GM12865 (cell line): ENCODE results near the gene GNRHR.

Experiments used
- DNase-seq: peaks from one replicate; pipeline ENCODE4 v3.0.0; 2010; ENCODE audit warnings: low read depth
- H3K4me3 ChIP-seq: 2 replicates; pipeline ENCODE4 v1.5.1; 2011; ENCODE audit warnings: mild to moderate bottlenecking, low read depth, low read length, control low read depth
- TF ChIP-seq, protein P1 (sequence below): IDR thresholded peaks from 2 replicates; pipeline ENCODE4 v1.5.1; 2011; ENCODE audit warnings: low read length, control low read depth, low read depth, inconsistent platforms; ENCODE audit not compliant: insufficient read depth; ENCODE audit errors: missing control alignments

The GNRHR gene

DNA sequence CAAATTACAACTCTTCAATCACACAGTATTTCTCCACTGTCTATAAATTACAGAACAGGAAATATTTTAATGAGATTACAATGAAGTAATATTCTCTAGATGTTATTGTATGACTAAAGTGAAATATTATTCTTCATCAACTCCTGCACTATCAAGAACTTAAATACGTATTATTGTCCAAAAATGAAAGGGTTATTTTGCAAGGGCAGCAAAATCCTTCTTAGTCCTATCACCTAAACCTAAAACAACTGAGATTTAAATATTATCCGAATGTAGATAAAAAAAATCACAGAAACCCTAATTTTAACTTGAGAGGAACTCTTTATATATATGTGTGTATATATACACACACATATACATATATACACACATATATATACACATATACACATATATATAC is 58.1 kb downstream of the GNRHR start:
- no peak overlapping the region for H3K4me3 ChIP-seq
- DNase-seq = no peak
- TF ChIP-seq, protein P1, sequence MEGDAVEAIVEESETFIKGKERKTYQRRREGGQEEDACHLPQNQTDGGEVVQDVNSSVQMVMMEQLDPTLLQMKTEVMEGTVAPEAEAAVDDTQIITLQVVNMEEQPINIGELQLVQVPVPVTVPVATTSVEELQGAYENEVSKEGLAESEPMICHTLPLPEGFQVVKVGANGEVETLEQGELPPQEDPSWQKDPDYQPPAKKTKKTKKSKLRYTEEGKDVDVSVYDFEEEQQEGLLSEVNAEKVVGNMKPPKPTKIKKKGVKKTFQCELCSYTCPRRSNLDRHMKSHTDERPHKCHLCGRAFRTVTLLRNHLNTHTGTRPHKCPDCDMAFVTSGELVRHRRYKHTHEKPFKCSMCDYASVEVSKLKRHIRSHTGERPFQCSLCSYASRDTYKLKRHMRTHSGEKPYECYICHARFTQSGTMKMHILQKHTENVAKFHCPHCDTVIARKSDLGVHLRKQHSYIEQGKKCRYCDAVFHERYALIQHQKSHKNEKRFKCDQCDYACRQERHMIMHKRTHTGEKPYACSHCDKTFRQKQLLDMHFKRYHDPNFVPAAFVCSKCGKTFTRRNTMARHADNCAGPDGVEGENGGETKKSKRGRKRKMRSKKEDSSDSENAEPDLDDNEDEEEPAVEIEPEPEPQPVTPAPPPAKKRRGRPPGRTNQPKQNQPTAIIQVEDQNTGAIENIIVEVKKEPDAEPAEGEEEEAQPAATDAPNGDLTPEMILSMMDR = no peak

DNA sequence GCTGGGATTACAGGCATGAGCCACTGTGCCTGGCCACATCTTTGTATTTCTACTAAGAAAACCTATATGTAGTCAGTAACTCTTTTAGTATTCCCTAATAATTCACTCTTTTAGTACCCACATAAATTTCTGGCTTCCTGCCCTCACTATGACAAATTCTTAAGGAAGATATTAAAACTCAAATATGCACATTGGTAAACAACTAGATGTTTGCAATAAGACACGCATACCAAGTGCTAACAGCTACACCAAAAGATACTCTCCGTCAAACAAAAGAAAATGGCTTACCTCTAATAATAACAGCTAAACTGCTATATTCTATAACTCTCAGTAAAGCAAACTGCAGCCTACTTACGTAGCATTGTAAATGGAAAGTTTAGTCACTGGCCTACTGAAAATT is 59.5 kb downstream of the GNRHR start:
- no peak overlapping the region for H3K4me3 ChIP-seq
- TF ChIP-seq, protein P1 = no peak
- DNase-seq = no peak

DNA sequence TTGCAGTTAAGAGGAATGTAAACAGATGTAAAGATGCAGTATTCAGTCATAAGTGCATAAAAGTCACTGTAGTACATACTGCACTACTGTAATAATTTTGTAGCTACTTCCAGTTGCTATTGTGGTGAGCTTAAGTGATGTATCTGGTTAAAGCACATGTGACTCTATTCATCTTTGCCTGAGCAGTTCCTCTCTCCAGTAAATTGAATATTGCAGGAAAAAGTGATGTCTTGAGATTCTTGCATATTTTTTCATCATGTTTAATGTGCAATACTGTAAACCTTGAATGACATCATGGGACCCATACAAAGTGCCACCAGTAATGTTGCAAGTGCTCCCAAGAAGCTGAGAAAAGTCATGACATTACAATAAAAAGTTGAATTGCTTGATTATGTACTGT is 62.9 kb downstream of the GNRHR start:
- no peak for DNase-seq
- TF ChIP-seq, protein P1 = no peak

More for the DNA sequence above, 62.9 kb downstream of the GNRHR start:
- no peak overlapping the region for H3K4me3 ChIP-seq
